Ishikawa (cell line): Measurements from ENCODE around the gene ALG14.

Source experiments
- CEBPB ChIP-seq: IDR thresholded peaks from 2 replicates; pipeline ENCODE4 v1.6.1; 2012
- CREB1 ChIP-seq: IDR thresholded peaks from 2 replicates; pipeline ENCODE4 v1.6.1; 2012; ENCODE audit warnings: low read depth
- EGR1 ChIP-seq: IDR thresholded peaks from 2 replicates; pipeline ENCODE4 v1.6.1; 2012
- EP300 ChIP-seq: IDR thresholded peaks from 2 replicates; pipeline ENCODE4 v1.6.1; 2012; ENCODE audit warnings: borderline replicate concordance
- RAD21 ChIP-seq: IDR thresholded peaks from 2 replicates; pipeline ENCODE4 v1.6.1; 2012; ENCODE audit warnings: low read depth
- TAF1 ChIP-seq: IDR thresholded peaks from 2 replicates; pipeline ENCODE4 v1.6.1; 2012; ENCODE audit warnings: low read depth, mild to moderate bottlenecking
- TCF12 ChIP-seq: IDR thresholded peaks from 2 replicates; pipeline ENCODE4 v1.6.1; 2012; ENCODE audit warnings: low read depth
- YY1 ChIP-seq: IDR thresholded peaks from 2 replicates; pipeline ENCODE4 v1.6.1; 2012; ENCODE audit warnings: low read depth
- TF ChIP-seq, protein P1 (sequence below): IDR thresholded peaks from 2 replicates; pipeline ENCODE4 v1.6.1; 2012; ENCODE audit warnings: low read depth, mild to moderate bottlenecking
- TF ChIP-seq, protein P2 (sequence below): IDR thresholded peaks from 2 replicates; pipeline ENCODE4 v1.6.1; 2012

DNA sequence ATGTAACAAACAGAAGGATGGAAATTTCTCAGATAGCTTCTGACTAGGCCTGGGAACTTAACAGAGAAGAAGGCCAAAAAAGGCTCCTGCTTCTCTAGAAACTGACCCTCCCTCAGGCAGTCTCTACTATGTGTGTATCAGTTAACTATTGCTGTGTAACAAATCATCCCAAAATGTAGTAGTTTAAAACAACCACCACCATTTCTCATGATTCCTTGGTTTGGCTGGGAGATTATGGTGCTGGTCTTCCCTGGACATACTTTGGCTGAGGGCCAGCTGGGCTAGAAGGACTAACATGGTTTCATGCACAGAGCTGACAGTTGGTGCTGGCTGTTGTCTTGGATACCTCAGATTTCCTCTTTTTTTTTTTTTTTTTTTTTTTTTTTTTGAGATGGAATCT, 119.6 kb downstream of the ALG14 start:
- TF ChIP-seq EGR1 = no peak
- no peak for TF ChIP-seq RAD21
- no peak for TF ChIP-seq CEBPB
- TF ChIP-seq CREB1 = no peak
- TF ChIP-seq EP300 = no peak
- TF ChIP-seq, protein P1, sequence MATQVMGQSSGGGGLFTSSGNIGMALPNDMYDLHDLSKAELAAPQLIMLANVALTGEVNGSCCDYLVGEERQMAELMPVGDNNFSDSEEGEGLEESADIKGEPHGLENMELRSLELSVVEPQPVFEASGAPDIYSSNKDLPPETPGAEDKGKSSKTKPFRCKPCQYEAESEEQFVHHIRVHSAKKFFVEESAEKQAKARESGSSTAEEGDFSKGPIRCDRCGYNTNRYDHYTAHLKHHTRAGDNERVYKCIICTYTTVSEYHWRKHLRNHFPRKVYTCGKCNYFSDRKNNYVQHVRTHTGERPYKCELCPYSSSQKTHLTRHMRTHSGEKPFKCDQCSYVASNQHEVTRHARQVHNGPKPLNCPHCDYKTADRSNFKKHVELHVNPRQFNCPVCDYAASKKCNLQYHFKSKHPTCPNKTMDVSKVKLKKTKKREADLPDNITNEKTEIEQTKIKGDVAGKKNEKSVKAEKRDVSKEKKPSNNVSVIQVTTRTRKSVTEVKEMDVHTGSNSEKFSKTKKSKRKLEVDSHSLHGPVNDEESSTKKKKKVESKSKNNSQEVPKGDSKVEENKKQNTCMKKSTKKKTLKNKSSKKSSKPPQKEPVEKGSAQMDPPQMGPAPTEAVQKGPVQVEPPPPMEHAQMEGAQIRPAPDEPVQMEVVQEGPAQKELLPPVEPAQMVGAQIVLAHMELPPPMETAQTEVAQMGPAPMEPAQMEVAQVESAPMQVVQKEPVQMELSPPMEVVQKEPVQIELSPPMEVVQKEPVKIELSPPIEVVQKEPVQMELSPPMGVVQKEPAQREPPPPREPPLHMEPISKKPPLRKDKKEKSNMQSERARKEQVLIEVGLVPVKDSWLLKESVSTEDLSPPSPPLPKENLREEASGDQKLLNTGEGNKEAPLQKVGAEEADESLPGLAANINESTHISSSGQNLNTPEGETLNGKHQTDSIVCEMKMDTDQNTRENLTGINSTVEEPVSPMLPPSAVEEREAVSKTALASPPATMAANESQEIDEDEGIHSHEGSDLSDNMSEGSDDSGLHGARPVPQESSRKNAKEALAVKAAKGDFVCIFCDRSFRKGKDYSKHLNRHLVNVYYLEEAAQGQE = no peak
- no peak for TF ChIP-seq TAF1
- TF ChIP-seq, protein P2, sequence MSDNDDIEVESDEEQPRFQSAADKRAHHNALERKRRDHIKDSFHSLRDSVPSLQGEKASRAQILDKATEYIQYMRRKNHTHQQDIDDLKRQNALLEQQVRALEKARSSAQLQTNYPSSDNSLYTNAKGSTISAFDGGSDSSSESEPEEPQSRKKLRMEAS = no peak
- no peak for TF ChIP-seq TCF12
- no peak for TF ChIP-seq YY1
